ENCODE data around the gene CEP104.

CEP104 gene

DNA sequence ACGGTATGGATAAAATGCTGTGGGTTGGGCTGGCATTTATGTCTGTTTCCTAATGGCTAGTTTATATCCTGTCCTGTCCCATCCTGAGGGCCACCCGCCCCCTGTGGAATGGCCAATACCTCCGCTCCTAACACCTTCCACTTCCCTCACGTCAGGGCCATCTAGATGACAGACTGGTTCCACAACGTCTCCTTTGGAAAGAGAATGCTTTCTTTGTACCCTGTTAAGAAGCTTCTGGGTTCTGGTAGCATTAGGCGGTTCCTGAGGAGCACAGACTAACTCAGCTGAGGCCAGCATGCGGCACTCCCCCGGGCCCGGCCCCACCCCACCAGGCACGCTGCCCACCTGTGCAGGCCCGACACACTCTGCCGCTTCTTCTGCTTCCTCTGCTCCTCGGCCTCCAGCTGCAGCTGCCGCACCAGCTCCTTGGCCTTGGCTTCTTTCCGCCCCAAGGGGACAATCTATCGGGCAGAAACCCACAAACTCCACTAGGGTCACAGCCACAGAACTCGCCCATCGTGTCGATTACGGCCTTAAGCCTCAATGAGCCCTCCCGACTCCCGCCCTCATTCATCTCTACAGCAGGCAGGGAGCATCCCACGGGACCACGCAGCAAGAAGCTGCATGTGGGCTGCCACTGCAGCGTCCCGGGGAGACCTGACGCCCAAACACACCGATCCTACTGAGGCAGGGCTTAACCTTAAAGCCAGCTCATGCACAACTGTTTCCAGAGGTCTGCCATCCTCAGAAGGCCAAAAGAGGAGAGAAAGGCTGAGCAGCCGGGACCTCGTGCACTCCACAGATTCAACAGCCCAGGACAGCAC lies 73.1 kb downstream of the CEP104 start:
- H3K27ac ChIP-seq (ENCODE audit: low read depth, low read length) = no peak overlapping the region
- no peaks in the 10 kb centered on the region for H3K4me1 ChIP-seq (ENCODE audit: control insufficient read depth, low read length)
- H4K20me1 ChIP-seq (ENCODE audit: control insufficient read depth, insufficient read depth, low read depth, low read length) = no peaks in the 10 kb centered on the region
- H3K9me2 ChIP-seq (replicated peaks; ENCODE audit: control insufficient read depth, low read length) = no peaks in the 10 kb centered on the region
- TF ChIP-seq EZH2phosphoT487 (IDR thresholded peaks at IDR 0.05; ENCODE audit: borderline replicate concordance, low read length) = no peak
- TF ChIP-seq, protein P1, sequence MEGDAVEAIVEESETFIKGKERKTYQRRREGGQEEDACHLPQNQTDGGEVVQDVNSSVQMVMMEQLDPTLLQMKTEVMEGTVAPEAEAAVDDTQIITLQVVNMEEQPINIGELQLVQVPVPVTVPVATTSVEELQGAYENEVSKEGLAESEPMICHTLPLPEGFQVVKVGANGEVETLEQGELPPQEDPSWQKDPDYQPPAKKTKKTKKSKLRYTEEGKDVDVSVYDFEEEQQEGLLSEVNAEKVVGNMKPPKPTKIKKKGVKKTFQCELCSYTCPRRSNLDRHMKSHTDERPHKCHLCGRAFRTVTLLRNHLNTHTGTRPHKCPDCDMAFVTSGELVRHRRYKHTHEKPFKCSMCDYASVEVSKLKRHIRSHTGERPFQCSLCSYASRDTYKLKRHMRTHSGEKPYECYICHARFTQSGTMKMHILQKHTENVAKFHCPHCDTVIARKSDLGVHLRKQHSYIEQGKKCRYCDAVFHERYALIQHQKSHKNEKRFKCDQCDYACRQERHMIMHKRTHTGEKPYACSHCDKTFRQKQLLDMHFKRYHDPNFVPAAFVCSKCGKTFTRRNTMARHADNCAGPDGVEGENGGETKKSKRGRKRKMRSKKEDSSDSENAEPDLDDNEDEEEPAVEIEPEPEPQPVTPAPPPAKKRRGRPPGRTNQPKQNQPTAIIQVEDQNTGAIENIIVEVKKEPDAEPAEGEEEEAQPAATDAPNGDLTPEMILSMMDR (IDR thresholded peaks at IDR 0.05; ENCODE audit: low read depth, low read length, poor library complexity, severe bottlenecking) = no peak
- H3F3A ChIP-seq (ENCODE audit: control insufficient read depth, insufficient read depth) = no peaks in the 10 kb centered on the region; the same call in 1 of the 2 replicates
- no peaks in the 10 kb centered on the region for H3K9me3 ChIP-seq (ENCODE audit: control insufficient read depth, insufficient read depth, low read length)
- no peak overlapping the region for H3K4me2 ChIP-seq (ENCODE audit: low read length)
- H3K27me3 ChIP-seq (ENCODE audit: control insufficient read depth, low read length) = no peaks in the 10 kb centered on the region
- peaks cover 16% of the 10 kb centered on the region for H3K79me2 ChIP-seq (ENCODE audit: control insufficient read depth, low read length)
- H3K36me3 ChIP-seq (ENCODE audit: control insufficient read depth, low read length) = peaks cover 77% of the 10 kb centered on the region
- no peak overlapping the region for H3K4me3 ChIP-seq (ENCODE audit: low read length)

DNA sequence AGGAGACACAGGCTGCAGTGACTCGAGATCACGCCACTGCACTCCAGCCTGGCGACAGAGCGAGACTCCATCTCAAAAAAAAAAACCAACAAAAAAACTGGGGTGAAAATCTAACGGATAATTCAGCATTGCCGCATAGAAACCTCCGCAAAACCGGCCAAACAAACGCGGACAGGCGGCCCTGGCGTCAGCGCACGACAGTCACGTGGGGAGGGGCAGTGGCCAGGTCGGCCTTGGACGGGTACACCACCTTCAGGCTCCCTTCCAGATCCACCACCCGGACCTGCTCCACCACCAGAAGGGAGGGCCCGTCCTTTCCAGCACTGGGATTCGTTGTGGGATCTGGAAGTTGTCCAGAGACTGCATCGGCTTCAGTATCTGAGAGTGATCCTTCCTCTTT lies 76.1 kb downstream of the CEP104 start:
- H3K4me1 ChIP-seq (ENCODE audit: control insufficient read depth, low read length) = peaks cover 4% of the 10 kb centered on the region
- no peaks in the 10 kb centered on the region for H3K9me2 ChIP-seq (replicated peaks; ENCODE audit: control insufficient read depth, low read length)
- H3F3A ChIP-seq (ENCODE audit: control insufficient read depth, insufficient read depth) = no peaks in the 10 kb centered on the region; the same call in 1 of the 2 replicates
- no peak overlapping the region for H3K27ac ChIP-seq (ENCODE audit: low read depth, low read length)
- H3K4me3 ChIP-seq (ENCODE audit: low read length) = no peak overlapping the region
- H3K79me2 ChIP-seq (ENCODE audit: control insufficient read depth, low read length) = no peaks in the 10 kb centered on the region
- peaks cover 65% of the 10 kb centered on the region for H3K36me3 ChIP-seq (ENCODE audit: control insufficient read depth, low read length)
- no peak overlapping the region for H3K4me2 ChIP-seq (ENCODE audit: low read length)
- H3K27me3 ChIP-seq (ENCODE audit: control insufficient read depth, low read length) = no peaks in the 10 kb centered on the region
- H3K9me3 ChIP-seq (ENCODE audit: control insufficient read depth, insufficient read depth, low read length) = no peaks in the 10 kb centered on the region
- H4K20me1 ChIP-seq (ENCODE audit: control insufficient read depth, insufficient read depth, low read depth, low read length) = no peaks in the 10 kb centered on the region
- TF ChIP-seq EZH2phosphoT487 (IDR thresholded peaks at IDR 0.05; ENCODE audit: borderline replicate concordance, low read length) = no peak
- TF ChIP-seq, protein P1 (IDR thresholded peaks at IDR 0.05; ENCODE audit: low read depth, low read length, poor library complexity, severe bottlenecking) = no peak

DNA sequence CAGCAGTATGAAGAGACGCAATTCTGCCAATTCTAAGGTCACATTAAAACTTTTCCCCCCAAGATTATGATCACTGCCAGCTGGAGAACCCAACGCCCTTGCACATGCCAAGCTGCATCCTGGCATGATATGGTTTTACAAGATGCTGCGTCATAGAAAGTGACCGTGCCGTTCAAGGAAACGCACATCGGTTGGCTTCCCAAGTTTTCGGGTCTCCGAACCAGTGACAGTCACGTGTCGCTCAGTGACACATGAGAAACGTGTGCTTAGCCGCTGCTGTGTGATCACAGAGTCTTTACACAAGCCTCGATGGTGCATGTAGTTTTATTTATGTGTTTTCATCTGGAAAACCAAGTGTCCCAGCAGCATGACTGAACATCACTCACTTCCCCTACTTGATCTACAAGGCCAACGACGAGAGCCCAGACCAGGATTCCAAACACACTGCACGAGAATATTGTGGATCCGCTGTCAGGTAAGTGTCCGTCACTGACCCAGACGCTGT lies 77.0 kb downstream of the CEP104 start:
- no peaks in the 10 kb centered on the region for H3K9me2 ChIP-seq (replicated peaks; ENCODE audit: control insufficient read depth, low read length)
- H3K27ac ChIP-seq (ENCODE audit: low read depth, low read length) = no peak overlapping the region
- TF ChIP-seq EZH2phosphoT487 (IDR thresholded peaks at IDR 0.05; ENCODE audit: borderline replicate concordance, low read length) = no peak
- TF ChIP-seq, protein P1 (IDR thresholded peaks at IDR 0.05; ENCODE audit: low read depth, low read length, poor library complexity, severe bottlenecking) = no peak
- H3K79me2 ChIP-seq (ENCODE audit: control insufficient read depth, low read length) = no peaks in the 10 kb centered on the region
- no peaks in the 10 kb centered on the region for H4K20me1 ChIP-seq (ENCODE audit: control insufficient read depth, insufficient read depth, low read depth, low read length)
- H3K4me2 ChIP-seq (ENCODE audit: low read length) = no peak overlapping the region
- H3F3A ChIP-seq (ENCODE audit: control insufficient read depth, insufficient read depth) = no peaks in the 10 kb centered on the region
- H3K9me3 ChIP-seq (ENCODE audit: control insufficient read depth, insufficient read depth, low read length) = no peaks in the 10 kb centered on the region
- no peaks in the 10 kb centered on the region for H3K27me3 ChIP-seq (ENCODE audit: control insufficient read depth, low read length)
- H3K36me3 ChIP-seq (ENCODE audit: control insufficient read depth, low read length) = peaks cover 60% of the 10 kb centered on the region
- H3K4me1 ChIP-seq (ENCODE audit: control insufficient read depth, low read length) = peaks cover 14% of the 10 kb centered on the region
- H3K4me3 ChIP-seq (ENCODE audit: low read length) = no peak overlapping the region

All from DOHH2 (cell line).